Femur (tissue), 1 donor: Measurements from ENCODE around the gene NPIPB2.
"Not testable (repeated sequence)": the region's sequence is repeated elsewhere in the genome, so short reads cannot be mapped to it uniquely, and the experiment has no call there.

ENCODE experiments used
- DNase-seq: peaks from one replicate; pipeline ENCODE4 v3.0.0-alpha.2; 2017

The NPIPB2 gene

GRCh38 chr16:11941945-11942344 lies at the start of gene NPIPB2:
Gene NPIPB2 (minus strand): TSS chr16:11942045. CDS start chr16:11942045, 0 bp downstream.
- DNase-seq: not testable (repeated sequence)

GRCh38 chr16:11990702-11991390 lies 49.0 kb upstream of the NPIPB2 start:
- no peak for DNase-seq

GRCh38 chr16:11988258-11988978 lies 46.6 kb upstream of the NPIPB2 start:
- no peak for DNase-seq

GRCh38 chr16:11986521-11987057 lies 44.7 kb upstream of the NPIPB2 start:
- no peak for DNase-seq

- DNase-seq: no peak
These were observed 43.4 kb upstream of the NPIPB2 start for GRCh38 chr16:11985250-11985649.

GRCh38 chr16:11980136-11980844 lies 38.4 kb upstream of the NPIPB2 start:
- no peak for DNase-seq

- no peak for DNase-seq
These were observed 37.3 kb upstream of the NPIPB2 start for GRCh38 chr16:11979013-11979672.

GRCh38 chr16:11978080-11978479 lies 36.2 kb upstream of the NPIPB2 start:
- no peak for DNase-seq

GRCh38 chr16:11977376-11978041 lies 35.7 kb upstream of the NPIPB2 start:
- no peak for DNase-seq

- DNase-seq: no peak
These were observed 35.1 kb upstream of the NPIPB2 start for GRCh38 chr16:11976850-11977375.

GRCh38 chr16:11973070-11973469 lies 31.2 kb upstream of the NPIPB2 start:
- no peak for DNase-seq

GRCh38 chr16:11972128-11972527 lies 30.3 kb upstream of the NPIPB2 start:
- DNase-seq: no peak

- DNase-seq: not testable (repeated sequence)
These were observed 28.4 kb upstream of the NPIPB2 start for GRCh38 chr16:11970292-11970691.

GRCh38 chr16:11968577-11968976 lies 26.7 kb upstream of the NPIPB2 start:
- DNase-seq: no peak

- no peak for DNase-seq
These were observed 25.5 kb upstream of the NPIPB2 start for GRCh38 chr16:11967195-11967911.

- DNase-seq: no peak
These were observed 24.3 kb upstream of the NPIPB2 start for GRCh38 chr16:11966173-11966572.

- no peak for DNase-seq
These were observed 23.1 kb upstream of the NPIPB2 start, which contains the start of gene TNFRSF17 for GRCh38 chr16:11964761-11965551. Gene TNFRSF17 (plus strand): TSS chr16:11965210. CDS start chr16:11965325, 115 bp downstream.

- DNase-seq: no peak
These were observed 21.9 kb upstream of the NPIPB2 start for GRCh38 chr16:11963706-11964105.

GRCh38 chr16:11962978-11963377 lies 21.1 kb upstream of the NPIPB2 start:
- not testable (repeated sequence) for DNase-seq

GRCh38 chr16:11962457-11962856 lies 20.6 kb upstream of the NPIPB2 start:
- DNase-seq: not testable (repeated sequence)
